Natural killer cell (primary cell): ENCODE measurements around the gene NMNAT2. TPM values are rescaled to one million over a fixed set of nuclear protein-coding genes. Genes with fewer than 3 reads are reported as not detected.

ENCODE experiments used
- ATAC-seq, 3 donors: fragments of 150-1000 bp in 2 of 3; fragments of 200-7000 bp in 1 of 3; cut with Tn5 transposase; 1 replicate in 1 of 3; 2 replicates in 2 of 3; pipeline ENCODE4 v1.10.0; 2021; ENCODE audit warnings: mild to moderate bottlenecking in 2 of 3, moderate library complexity in 2 of 3
- DNase-seq, 2 donors: peaks; one replicate each; pipeline versions ENCODE4 v3.0.0 to v3.0.0-alpha.2; 2013 to 2021; ENCODE audit warnings: mixed read lengths in 1 of 2
- H3K27ac ChIP-seq: one replicate; pipeline ENCODE4 v1.5.1; 2013; ENCODE audit warnings: mild to moderate bottlenecking, low read length
- H3K27me3 ChIP-seq: one replicate; pipeline ENCODE4 v1.6.1; 2013; ENCODE audit warnings: low read length; ENCODE audit not compliant: control insufficient read depth, insufficient read depth
- H3K36me3 ChIP-seq: one replicate; pipeline ENCODE4 v1.6.1; 2013; ENCODE audit warnings: low read length; ENCODE audit not compliant: control insufficient read depth, insufficient read depth
- H3K4me1 ChIP-seq: one replicate; pipeline ENCODE4 v1.6.1; 2013; ENCODE audit warnings: low read length; ENCODE audit not compliant: control insufficient read depth, insufficient read depth
- H3K4me3 ChIP-seq: one replicate; pipeline ENCODE4 v1.5.1; 2013; ENCODE audit warnings: low read length
- H3K9me3 ChIP-seq: one replicate; pipeline ENCODE4 v1.6.1; 2013; ENCODE audit warnings: low read length; ENCODE audit not compliant: control insufficient read depth, insufficient read depth
- H3K27ac Mint-ChIP-seq, 2 donors: one replicate each; pipeline ENCODE4 v1.8.0; 2022; ENCODE audit warnings: mild to moderate bottlenecking in 2 of 2, mixed read lengths in 2 of 2, moderate library complexity in 1 of 2
- H3K27me3 Mint-ChIP-seq, 2 donors: one replicate each; pipeline ENCODE4 v1.8.0; 2022; ENCODE audit warnings: low read depth in 2 of 2, mixed read lengths in 2 of 2
- H3K36me3 Mint-ChIP-seq: one replicate; pipeline ENCODE4 v1.8.0; 2022; ENCODE audit warnings: mixed read lengths
- H3K4me1 Mint-ChIP-seq, 2 donors: one replicate each; pipeline ENCODE4 v1.8.0; 2022; ENCODE audit warnings: mixed read lengths in 2 of 2
- H3K4me3 Mint-ChIP-seq: one replicate; pipeline ENCODE4 v1.8.0; 2022; ENCODE audit warnings: mild to moderate bottlenecking, moderate library complexity, mixed read lengths
- H3K9me3 Mint-ChIP-seq, 2 donors: one replicate each; pipeline ENCODE4 v1.8.0; 2022; ENCODE audit warnings: mixed read lengths in 2 of 2
- WGBS: methylation state at CpG from one replicate; pipeline ENCODE4 v1.1.7; 2013; ENCODE audit warnings: missing lambda C conversion rate; ENCODE audit not compliant: insufficient coverage; 5-methylcytosine and 5-hydroxymethylcytosine counted together
- intact Hi-C: fragments of 100-400 bp; cut with micrococcal nuclease; formaldehyde crosslinking; loops from one replicate; pipeline ENCODE4 v1.14.2; 2022
- total RNA-seq, 4 donors: library from RNA; stranded (reverse); fragments of 120-200 nt in 1 of 4; gene quantifications; one replicate each; pipeline versions ENCODE4 v1.2.3 to v1.2.4, GENCODE V29; 2013 to 2022
- TF ChIP-seq, protein P1 (sequence below): fragments of 200-600 bp; IDR thresholded peaks from one replicate; pipeline ENCODE4 v1.8.0; 2022; ENCODE audit warnings: antibody characterized with exemption

NMNAT2 gene
- not detected for total RNA-seq
- total RNA-seq (2013) = not detected

- DNase-seq (no peak), ATAC-seq (no peak)
- H3K4me3 Mint-ChIP-seq = peak within 1 kb of the TSS; percentile 65
- no peaks in the 10 kb centered on the region for H3K36me3 Mint-ChIP-seq
- Histone ChIP-seq H3K9me3 (no peaks in the 10 kb centered on the region), H3K27me3 (peaks cover 38% of the 10 kb centered on the region), H3K4me3 (no peak within 1 kb of the TSS), H3K4me1 (peaks cover 17% of the 10 kb centered on the region), H3K27ac (no peak within 1 kb of the TSS), H3K36me3 (no peaks in the 10 kb centered on the region)
- WGBS = 5% methylated on average over 45 of the region's 45 CpGs
- no peak within 1 kb of the TSS for H3K27ac Mint-ChIP-seq
- intact Hi-C loops = no loop called here
- H3K4me1 Mint-ChIP-seq = peaks cover 24 to 27% of the 10 kb centered on the region in 2 donors
- peaks cover 51 to 83% of the 10 kb centered on the region in 2 donors for H3K27me3 Mint-ChIP-seq
- H3K9me3 Mint-ChIP-seq = no peaks in the 10 kb centered on the region
- TF ChIP-seq, protein P1, sequence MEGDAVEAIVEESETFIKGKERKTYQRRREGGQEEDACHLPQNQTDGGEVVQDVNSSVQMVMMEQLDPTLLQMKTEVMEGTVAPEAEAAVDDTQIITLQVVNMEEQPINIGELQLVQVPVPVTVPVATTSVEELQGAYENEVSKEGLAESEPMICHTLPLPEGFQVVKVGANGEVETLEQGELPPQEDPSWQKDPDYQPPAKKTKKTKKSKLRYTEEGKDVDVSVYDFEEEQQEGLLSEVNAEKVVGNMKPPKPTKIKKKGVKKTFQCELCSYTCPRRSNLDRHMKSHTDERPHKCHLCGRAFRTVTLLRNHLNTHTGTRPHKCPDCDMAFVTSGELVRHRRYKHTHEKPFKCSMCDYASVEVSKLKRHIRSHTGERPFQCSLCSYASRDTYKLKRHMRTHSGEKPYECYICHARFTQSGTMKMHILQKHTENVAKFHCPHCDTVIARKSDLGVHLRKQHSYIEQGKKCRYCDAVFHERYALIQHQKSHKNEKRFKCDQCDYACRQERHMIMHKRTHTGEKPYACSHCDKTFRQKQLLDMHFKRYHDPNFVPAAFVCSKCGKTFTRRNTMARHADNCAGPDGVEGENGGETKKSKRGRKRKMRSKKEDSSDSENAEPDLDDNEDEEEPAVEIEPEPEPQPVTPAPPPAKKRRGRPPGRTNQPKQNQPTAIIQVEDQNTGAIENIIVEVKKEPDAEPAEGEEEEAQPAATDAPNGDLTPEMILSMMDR = no peak
Observed at GRCh38 chr1:183417772-183418491, at the start of gene NMNAT2. Gene NMNAT2 (minus strand): TSS chr1:183418380. CDS start chr1:183418267, 113 bp downstream.

- intact Hi-C loops = no loop called here
- Histone ChIP-seq H3K4me3 (no peak overlapping the region), H3K4me1 (peaks cover 9% of the 10 kb centered on the region), H3K27ac (no peak overlapping the region), H3K9me3 (no peaks in the 10 kb centered on the region), H3K27me3 (peaks cover 2% of the 10 kb centered on the region), H3K36me3 (no peaks in the 10 kb centered on the region)
- H3K4me1 Mint-ChIP-seq = peaks cover 9 to 19% of the 10 kb centered on the region in 2 donors
- WGBS = 88% methylated on average over 1 of the region's 1 CpG
- H3K36me3 Mint-ChIP-seq = no peaks in the 10 kb centered on the region
- DNase-seq (no peak), ATAC-seq (no peak)
- H3K27me3 Mint-ChIP-seq = peaks cover 12 to 40% of the 10 kb centered on the region in 2 donors
- TF ChIP-seq, protein P1 = no peak
- no peak overlapping the region for H3K27ac Mint-ChIP-seq
- H3K4me3 Mint-ChIP-seq = no peak overlapping the region
- H3K9me3 Mint-ChIP-seq = no peaks in the 10 kb centered on the region
Observed at GRCh38 chr1:183467687-183468086, 49.5 kb upstream of the NMNAT2 start.

DNA sequence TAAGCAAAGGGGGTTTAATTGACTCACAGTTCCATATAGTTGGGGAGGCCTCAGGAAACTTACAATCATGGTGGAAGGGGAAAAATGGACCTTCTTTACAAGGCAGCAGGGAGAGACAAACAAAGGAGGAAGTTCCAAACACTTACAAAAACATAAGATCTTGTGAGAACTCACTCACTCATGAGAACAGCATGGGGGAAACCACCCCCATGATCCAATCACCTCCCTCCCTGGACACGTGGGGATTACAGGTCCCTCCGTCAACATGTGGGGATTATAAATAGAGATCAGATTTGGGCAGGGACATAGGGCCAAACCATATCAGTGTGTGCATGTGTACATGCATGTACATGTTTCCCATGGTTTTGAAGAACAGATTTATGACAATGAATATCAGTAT, 48.6 kb upstream of the NMNAT2 start:
- no peak overlapping the region for H3K4me3 ChIP-seq
- intact Hi-C loops = no loop called here
- no peaks in the 10 kb centered on the region for H3K36me3 ChIP-seq
- TF ChIP-seq, protein P1 = no peak
- H3K27me3 ChIP-seq = peaks cover 2% of the 10 kb centered on the region
- Mint-ChIP-seq H3K27me3 (peaks cover 15 to 49% of the 10 kb centered on the region in 2 donors), H3K4me1 (peaks cover 9 to 12% of the 10 kb centered on the region in 2 donors), H3K27ac (no peak overlapping the region), H3K9me3 (no peaks in the 10 kb centered on the region), H3K36me3 (no peaks in the 10 kb centered on the region), H3K4me3 (no peak overlapping the region)
- no peak overlapping the region for H3K27ac ChIP-seq
- no CpG with 5 or more reads among the region's 2 CpGs for WGBS
- H3K4me1 ChIP-seq = peaks cover 9% of the 10 kb centered on the region
- DNase-seq (no peak), ATAC-seq (no peak)
- H3K9me3 ChIP-seq = no peaks in the 10 kb centered on the region

DNA sequence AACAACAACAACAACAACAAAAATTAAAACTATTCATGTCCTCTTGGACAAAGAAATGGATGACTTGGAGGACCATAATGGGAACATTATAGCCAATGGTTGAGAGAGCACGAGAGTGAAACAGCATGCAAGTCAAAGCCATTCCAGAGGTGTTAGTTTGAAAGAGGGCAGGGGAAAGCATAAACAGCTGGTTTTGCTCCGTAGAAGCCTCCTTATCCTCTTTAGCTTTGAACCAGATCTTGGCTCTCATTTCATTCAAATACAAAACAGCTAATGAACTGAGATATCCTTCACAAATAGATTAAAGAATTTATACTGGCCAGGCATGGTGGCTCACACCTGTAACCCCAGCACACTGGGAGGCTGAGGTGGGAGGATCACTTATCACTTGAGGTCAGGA, 45.4 kb upstream of the NMNAT2 start:
- Mint-ChIP-seq H3K4me3 (no peak overlapping the region), H3K4me1 (no peaks in the 10 kb centered on the region), H3K27me3 (peaks cover 23 to 70% of the 10 kb centered on the region in 2 donors), H3K36me3 (no peaks in the 10 kb centered on the region), H3K9me3 (no peaks in the 10 kb centered on the region), H3K27ac (no peak overlapping the region)
- 80% methylated on average over 2 of the region's 2 CpGs for WGBS
- H3K9me3 ChIP-seq = no peaks in the 10 kb centered on the region
- no peak for ATAC-seq
- DNase-seq = no peak
- TF ChIP-seq, protein P1 = no peak
- no peak overlapping the region for H3K4me3 ChIP-seq
- intact Hi-C loops = no loop called here
- no peak overlapping the region for H3K27ac ChIP-seq
- H3K36me3 ChIP-seq = no peaks in the 10 kb centered on the region
- H3K4me1 ChIP-seq = no peaks in the 10 kb centered on the region
- peaks cover 7% of the 10 kb centered on the region for H3K27me3 ChIP-seq
